Mesenchymal stem cell (in vitro differentiated cells and primary cell): Measurements from ENCODE around the gene GBF1.
A peak's percentile ranks its signal among the peaks of the same experiment; 100 is the strongest.

ENCODE experiments used
- DNase-seq: peaks from one replicate; pipeline ENCODE4 v3.0.0-alpha.2; 2013
- H2AFZ ChIP-seq: one replicate; pipeline ENCODE4 v1.6.1; 2013; ENCODE audit warnings: low read depth, mild to moderate bottlenecking, control low read depth, inconsistent platforms, low read length, moderate library complexity
- H2AK5ac ChIP-seq: 2 replicates; pipeline ENCODE4 v1.6.1; 2013; ENCODE audit warnings: low read length, moderate library complexity, mild to moderate bottlenecking, inconsistent platforms; ENCODE audit not compliant: severe bottlenecking
- H2BK120ac ChIP-seq: one replicate; pipeline ENCODE4 v1.6.1; 2013; ENCODE audit warnings: low read depth, mild to moderate bottlenecking, inconsistent platforms, low read length, moderate library complexity
- H2BK12ac ChIP-seq, 2 experiments: one replicate each; pipeline ENCODE4 v1.6.1; 2013; ENCODE audit warnings: inconsistent platforms in 2 of 2, low read length in 2 of 2, mild to moderate bottlenecking in 2 of 2, moderate library complexity in 2 of 2, control low read depth in 1 of 2
- H2BK15ac ChIP-seq: one replicate; pipeline ENCODE4 v1.6.1; 2013; ENCODE audit warnings: mild to moderate bottlenecking, low read depth, inconsistent platforms; ENCODE audit not compliant: poor library complexity, severe bottlenecking
- H2BK5ac ChIP-seq: 2 replicates; pipeline ENCODE4 v1.6.1; 2013; ENCODE audit warnings: low read depth, mild to moderate bottlenecking, low read length, control low read depth, inconsistent platforms; ENCODE audit not compliant: poor library complexity, severe bottlenecking
- H3K14ac ChIP-seq, 2 experiments: one replicate each; pipeline ENCODE4 v1.6.1; 2013; ENCODE audit warnings: inconsistent platforms in 2 of 2, low read length in 2 of 2, control low read depth in 1 of 2, mild to moderate bottlenecking in 1 of 2, moderate library complexity in 1 of 2
- H3K18ac ChIP-seq, 2 experiments: one replicate each; pipeline ENCODE4 v1.6.1; 2013; ENCODE audit warnings: inconsistent platforms in 2 of 2, low read length in 2 of 2, control low read depth in 1 of 2, low read depth in 1 of 2, mild to moderate bottlenecking in 1 of 2
- H3K23ac ChIP-seq, 2 experiments: one replicate each; pipeline ENCODE4 v1.6.1; 2013; ENCODE audit warnings: inconsistent platforms in 2 of 2, low read length in 2 of 2, mild to moderate bottlenecking in 2 of 2, moderate library complexity in 2 of 2, control low read depth in 1 of 2
- H3K27ac ChIP-seq: 2 replicates; pipeline ENCODE4 v1.5.1; 2013; ENCODE audit warnings: mild to moderate bottlenecking, moderate library complexity, low read length, control low read depth, inconsistent platforms; ENCODE audit not compliant: poor library complexity, severe bottlenecking
- H3K27me3 ChIP-seq, 2 experiments: 2 replicates each; pipeline versions ENCODE4 v1.6.1 to v1.7.0; 2013; ENCODE audit warnings: low read length in 2 of 2, mild to moderate bottlenecking in 2 of 2, moderate library complexity in 2 of 2, control low read depth in 1 of 2, inconsistent platforms in 1 of 2; ENCODE audit not compliant: control insufficient read depth in 1 of 2, insufficient read depth in 1 of 2
- H3K36me3 ChIP-seq, 2 experiments: 2 replicates each; pipeline versions ENCODE4 v1.6.1 to v1.7.0; 2013; ENCODE audit warnings: low read length in 2 of 2, control low read depth in 1 of 2, inconsistent platforms in 1 of 2, low read depth in 1 of 2, mild to moderate bottlenecking in 1 of 2; ENCODE audit not compliant: insufficient read depth in 2 of 2, control insufficient read depth in 1 of 2
- H3K4ac ChIP-seq, 2 experiments: one replicate each; pipeline ENCODE4 v1.6.1; 2013; ENCODE audit warnings: inconsistent platforms in 2 of 2, low read length in 2 of 2, mild to moderate bottlenecking in 2 of 2, moderate library complexity in 2 of 2, control low read depth in 1 of 2, low read depth in 1 of 2
- H3K4me1 ChIP-seq: 2 replicates; pipeline ENCODE4 v1.6.1; 2013; ENCODE audit warnings: low read depth, low read length, control low read depth; ENCODE audit not compliant: control insufficient read depth, insufficient read depth
- H3K4me2 ChIP-seq: 2 replicates; pipeline ENCODE4 v1.6.1; 2013; ENCODE audit warnings: low read length, mild to moderate bottlenecking, inconsistent platforms; ENCODE audit not compliant: poor library complexity, severe bottlenecking
- H3K4me3 ChIP-seq, 2 experiments: 2 replicates each; pipeline versions ENCODE4 v1.5.1 to v1.7.0; 2013; ENCODE audit warnings: low read length in 2 of 2, mild to moderate bottlenecking in 2 of 2, control low read depth in 1 of 2, low read depth in 1 of 2; ENCODE audit not compliant: insufficient read depth in 1 of 2
- H3K79me1 ChIP-seq: replicated peaks from 2 replicates; pipeline ENCODE4 v1.6.1; 2013; ENCODE audit warnings: mild to moderate bottlenecking, control low read depth, low read length, inconsistent platforms; ENCODE audit not compliant: poor library complexity, severe bottlenecking
- H3K9ac ChIP-seq: 2 replicates; pipeline ENCODE4 v1.7.0; 2013; ENCODE audit warnings: mild to moderate bottlenecking, low read length, moderate library complexity
- H3K9me3 ChIP-seq: 2 replicates; pipeline ENCODE4 v1.7.0; 2013; ENCODE audit warnings: mild to moderate bottlenecking, low read length; ENCODE audit not compliant: control insufficient read depth
- H4K8ac ChIP-seq: one replicate; pipeline ENCODE4 v1.6.1; 2013; ENCODE audit warnings: inconsistent platforms, mild to moderate bottlenecking, low read length, moderate library complexity
- H4K91ac ChIP-seq: one replicate; pipeline ENCODE4 v1.6.1; 2013; ENCODE audit warnings: mild to moderate bottlenecking, low read length, inconsistent platforms
- WGBS: methylation state at CpG from one replicate; pipeline ENCODE4 v1.1.7; 2013; ENCODE audit warnings: mixed read lengths; 5-methylcytosine and 5-hydroxymethylcytosine counted together

GBF1 gene

GRCh38 chr10:102200751-102201640, 44.3 kb upstream of the GBF1 start:
- H2BK12ac ChIP-seq: no peak overlapping the region
- no peaks in the 10 kb centered on the region for H3K9me3 ChIP-seq
- no peak overlapping the region for H2BK5ac ChIP-seq
- 87% methylated on average over 33 of the region's 34 CpGs for WGBS
- DNase-seq: no peak
- H2BK120ac ChIP-seq: no peak overlapping the region
- no peak overlapping the region for H3K4me2 ChIP-seq
- no peaks in the 10 kb centered on the region for H3K79me1 ChIP-seq
- H2AFZ ChIP-seq: no peak overlapping the region
- H2BK15ac ChIP-seq: no peak overlapping the region
- H4K8ac ChIP-seq: no peak overlapping the region
- peak overlapping the region in 1 of 2 experiments; percentile 41 for H3K14ac ChIP-seq
- no peak overlapping the region for H3K27ac ChIP-seq
- no peak overlapping the region for H3K18ac ChIP-seq
- no peak overlapping the region for H3K23ac ChIP-seq
- no peak overlapping the region for H3K4me3 ChIP-seq
- H4K91ac ChIP-seq: no peak overlapping the region
- H3K4me1 ChIP-seq: no peaks in the 10 kb centered on the region
- peaks cover 6 to 23% of the 10 kb centered on the region in 2 experiments for H3K27me3 ChIP-seq
- no peak overlapping the region for H3K4ac ChIP-seq
- H2AK5ac ChIP-seq: no peak overlapping the region
- no peak overlapping the region for H3K9ac ChIP-seq
- no peaks in the 10 kb centered on the region for H3K36me3 ChIP-seq

GRCh38 chr10:102202386-102202785, 42.9 kb upstream of the GBF1 start:
- Histone ChIP-seq H3K4me3 (no peak overlapping the region), H3K18ac (no peak overlapping the region), H3K14ac (no peak overlapping the region), H3K9me3 (no peaks in the 10 kb centered on the region), H2BK12ac (no peak overlapping the region), H3K23ac (no peak overlapping the region), H3K27ac (no peak overlapping the region), H2AFZ (no peak overlapping the region), H4K91ac (no peak overlapping the region), H3K4me1 (no peaks in the 10 kb centered on the region), H4K8ac (no peak overlapping the region), H3K79me1 (no peaks in the 10 kb centered on the region), H3K36me3 (no peaks in the 10 kb centered on the region), H2BK120ac (no peak overlapping the region), H2BK5ac (no peak overlapping the region), H2AK5ac (no peak overlapping the region), H2BK15ac (no peak overlapping the region), H3K9ac (no peak overlapping the region), H3K27me3 (peaks cover 6 to 18% of the 10 kb centered on the region in 2 experiments), H3K4ac (no peak overlapping the region), H3K4me2 (no peak overlapping the region)
- 33% methylated on average over 1 of the region's 1 CpG for WGBS
- DNase-seq: no peak

- 74% methylated on average over 4 of the region's 5 CpGs for WGBS
- Histone ChIP-seq H2BK120ac (no peak overlapping the region), H2AFZ (no peak overlapping the region), H4K91ac (no peak overlapping the region), H3K18ac (no peak overlapping the region), H3K4me2 (no peak overlapping the region), H3K9ac (no peak overlapping the region), H3K27ac (no peak overlapping the region), H4K8ac (no peak overlapping the region), H3K4ac (no peak overlapping the region), H3K4me1 (no peaks in the 10 kb centered on the region), H3K14ac (no peak overlapping the region), H2AK5ac (no peak overlapping the region), H3K79me1 (no peaks in the 10 kb centered on the region), H3K23ac (no peak overlapping the region), H3K27me3 (peaks cover 0 to 2% of the 10 kb centered on the region in 2 experiments), H3K9me3 (no peaks in the 10 kb centered on the region), H3K4me3 (no peak overlapping the region), H2BK5ac (no peak overlapping the region), H2BK15ac (no peak overlapping the region), H2BK12ac (no peak overlapping the region), H3K36me3 (no peaks in the 10 kb centered on the region)
- DNase-seq: no peak
Measured at GRCh38 chr10:102208311-102209035, 36.9 kb upstream of the GBF1 start.

- H2AK5ac ChIP-seq: no peak overlapping the region
- no peak overlapping the region for H3K4ac ChIP-seq
- no peak for DNase-seq
- no peak overlapping the region for H3K14ac ChIP-seq
- WGBS: no CpG with 5 or more reads among the region's 3 CpGs
- no peak overlapping the region for H2BK15ac ChIP-seq
- no peak overlapping the region for H2BK12ac ChIP-seq
- no peak overlapping the region for H3K23ac ChIP-seq
- no peak overlapping the region for H3K27ac ChIP-seq
- H3K18ac ChIP-seq: no peak overlapping the region
- H3K4me1 ChIP-seq: no peaks in the 10 kb centered on the region
- H2BK5ac ChIP-seq: no peak overlapping the region
- no peak overlapping the region for H4K91ac ChIP-seq
- H2AFZ ChIP-seq: no peak overlapping the region
- H3K27me3 ChIP-seq: no peaks in the 10 kb centered on the region
- H3K4me2 ChIP-seq: no peak overlapping the region
- H3K9ac ChIP-seq: no peak overlapping the region
- no peak overlapping the region for H3K4me3 ChIP-seq
- H3K9me3 ChIP-seq: no peaks in the 10 kb centered on the region
- H4K8ac ChIP-seq: no peak overlapping the region
- H3K79me1 ChIP-seq: no peaks in the 10 kb centered on the region
- no peak overlapping the region for H2BK120ac ChIP-seq
- no peaks in the 10 kb centered on the region for H3K36me3 ChIP-seq
Measured at GRCh38 chr10:102211615-102212299, 33.6 kb upstream of the GBF1 start.
